ENCODE data around the gene SLC66A1. TPM values are rescaled to one million over a fixed set of nuclear protein-coding genes. Genes with fewer than 3 reads are reported as not detected.

SLC66A1 gene
- total and polyA plus RNA-seq, 7 donors, result 8.0 to 25.8 (median 18.0) TPM

Other genes with a start within 250 kb of the SLC66A1 start
- gene UBR4, start 102.1 kb upstream of the SLC66A1 start, total RNA-seq, result 100 to 1,000 TPM; 109 to 185 (median 128) TPM
- gene UBR4, start 102.1 kb upstream of the SLC66A1 start, polyA plus RNA-seq, result 100 to 1,000 TPM in 2 of 3 donors, 10 to 100 TPM in 1; 89.9 to 134 (median 118) TPM
- gene EMC1, start 60.8 kb upstream of the SLC66A1 start, total RNA-seq, result 10 to 100 TPM; 31.1 to 38.5 (median 35.1) TPM
- 10 to 100 TPM; 12.7 to 29.4 (median 18.9) TPM for gene EMC1, start 60.8 kb upstream of the SLC66A1 start, polyA plus RNA-seq
- 10 to 100 TPM; 19.9 to 35.8 (median 28.8) TPM for gene MRTO4, start 60.5 kb upstream of the SLC66A1 start, total RNA-seq
- 100 to 1,000 TPM in 1 of 3 donors, 10 to 100 TPM in 2; 43.0 to 103 (median 43.7) TPM for gene MRTO4, start 60.5 kb upstream of the SLC66A1 start, polyA plus RNA-seq
- under 1 TPM in 3 of 4 donors, not detected in 1; 0.20 to 0.36 (median 0.34) TPM for gene AKR7A3, start 23.6 kb upstream of the SLC66A1 start, total RNA-seq
- under 1 TPM; 0.15 to 0.42 (median 0.34) TPM for gene AKR7A3, start 23.6 kb upstream of the SLC66A1 start, polyA plus RNA-seq
- gene AKR7A2, start 182 bp upstream of the SLC66A1 start, total RNA-seq, result 10 to 100 TPM; 30.3 to 52.2 (median 36.3) TPM
- 10 to 100 TPM; 24.6 to 29.0 (median 28.1) TPM for gene AKR7A2, start 182 bp upstream of the SLC66A1 start, polyA plus RNA-seq
- gene CAPZB, start 173.2 kb downstream of the SLC66A1 start, total RNA-seq, result 100 to 1,000 TPM; 207 to 284 (median 232) TPM
- gene CAPZB, start 173.2 kb downstream of the SLC66A1 start, polyA plus RNA-seq, result 100 to 1,000 TPM; 179 to 261 (median 206) TPM